Prostate gland (tissue), 2 donors: ENCODE measurements around the gene MYCBPAP.

Source experiments
- POLR2AphosphoS5 ChIP-seq: sonication (generic); formaldehyde crosslinking; IDR thresholded peaks from one replicate; pipeline ENCODE4 v1.6.1; 2017; ENCODE audit warnings: antibody characterized with exemption
- TF ChIP-seq, protein P1 (sequence below), 4 experiments: fragments of 200-600 bp in 2 of 4; fragments of 450-650 bp in 2 of 4; sonication (generic) in 2 of 4; IDR thresholded peaks; 1 replicate in 3 of 4; 2 replicates in 1 of 4; pipeline ENCODE4 v1.5.1; 2016 to 2019; ENCODE audit warnings: antibody characterized with exemption in 4 of 4, mild to moderate bottlenecking in 2 of 4, moderate library complexity in 2 of 4

DNA sequence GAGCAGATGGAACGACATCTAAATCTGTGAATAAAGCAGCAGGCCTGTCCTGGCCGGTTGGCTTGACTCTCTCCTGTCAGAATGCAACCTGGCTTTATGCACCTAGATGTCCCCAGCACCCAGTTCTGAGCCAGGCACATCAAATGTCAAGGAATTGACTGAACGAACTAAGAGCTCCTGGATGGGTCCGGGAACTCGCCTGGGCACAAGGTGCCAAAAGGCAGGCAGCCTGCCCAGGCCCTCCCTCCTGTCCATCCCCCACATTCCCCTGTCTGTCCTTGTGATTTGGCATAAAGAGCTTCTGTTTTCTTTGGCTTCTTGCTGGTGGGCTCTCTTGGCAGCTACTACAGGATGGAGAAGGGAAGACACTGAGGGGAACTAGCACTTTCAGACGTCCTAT is 33.7 kb upstream of the MYCBPAP start:
- TF ChIP-seq, protein P1, sequence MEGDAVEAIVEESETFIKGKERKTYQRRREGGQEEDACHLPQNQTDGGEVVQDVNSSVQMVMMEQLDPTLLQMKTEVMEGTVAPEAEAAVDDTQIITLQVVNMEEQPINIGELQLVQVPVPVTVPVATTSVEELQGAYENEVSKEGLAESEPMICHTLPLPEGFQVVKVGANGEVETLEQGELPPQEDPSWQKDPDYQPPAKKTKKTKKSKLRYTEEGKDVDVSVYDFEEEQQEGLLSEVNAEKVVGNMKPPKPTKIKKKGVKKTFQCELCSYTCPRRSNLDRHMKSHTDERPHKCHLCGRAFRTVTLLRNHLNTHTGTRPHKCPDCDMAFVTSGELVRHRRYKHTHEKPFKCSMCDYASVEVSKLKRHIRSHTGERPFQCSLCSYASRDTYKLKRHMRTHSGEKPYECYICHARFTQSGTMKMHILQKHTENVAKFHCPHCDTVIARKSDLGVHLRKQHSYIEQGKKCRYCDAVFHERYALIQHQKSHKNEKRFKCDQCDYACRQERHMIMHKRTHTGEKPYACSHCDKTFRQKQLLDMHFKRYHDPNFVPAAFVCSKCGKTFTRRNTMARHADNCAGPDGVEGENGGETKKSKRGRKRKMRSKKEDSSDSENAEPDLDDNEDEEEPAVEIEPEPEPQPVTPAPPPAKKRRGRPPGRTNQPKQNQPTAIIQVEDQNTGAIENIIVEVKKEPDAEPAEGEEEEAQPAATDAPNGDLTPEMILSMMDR (IDR thresholded peaks at IDR 0.05) = no peak
- TF ChIP-seq POLR2AphosphoS5 = no peak
